GM21515 (cell line): ENCODE measurements around the gene HJURP.

Source experiments
- ATAC-seq: cut with Tn5 transposase; IDR thresholded peaks from one replicate; pipeline ENCODE4 v1.9.1; 2021; ENCODE audit not compliant: unreplicated experiment

HJURP gene

GRCh38 chr2:233794128-233794658 lies 60.1 kb downstream of the HJURP start:
- no peak for ATAC-seq

- no peak for ATAC-seq
These were observed 60.7 kb downstream of the HJURP start for GRCh38 chr2:233793465-233794127.

- no peak for ATAC-seq
These were observed 61.6 kb downstream of the HJURP start for GRCh38 chr2:233792720-233793119.

- ATAC-seq: no peak
These were observed 62.4 kb downstream of the HJURP start for GRCh38 chr2:233791883-233792329.

- no peak for ATAC-seq
These were observed 63.0 kb downstream of the HJURP start for GRCh38 chr2:233791151-233791882.

GRCh38 chr2:233789554-233789953 lies 64.8 kb downstream of the HJURP start:
- no peak for ATAC-seq
